WTC11 (cell line): ENCODE data around the gene MEA1.

Experiments
- AFF4 ChIP-seq: sonication (generic); formaldehyde crosslinking; IDR thresholded peaks from 2 replicates; pipeline ENCODE4 v1.8.1; 2023; ENCODE audit warnings: mild to moderate bottlenecking, missing genetic modification reagents, borderline replicate concordance
- CDX4 ChIP-seq: fragments of 250-450 bp; sonication (Bioruptor Pico); IDR thresholded peaks from 2 replicates; pipeline ENCODE4 v1.9.0; 2021; ENCODE audit warnings: moderate library complexity, mild to moderate bottlenecking, inconsistent platforms, borderline replicate concordance
- CREB1 ChIP-seq: sonication (generic); formaldehyde crosslinking; IDR thresholded peaks from 2 replicates; pipeline ENCODE4 v1.8.0; 2023; ENCODE audit warnings: mild to moderate bottlenecking, missing genetic modification reagents
- CTCF ChIP-seq: fragments of 200-600 bp; IDR thresholded peaks from 2 replicates; pipeline ENCODE4 v1.8.0; 2022; ENCODE audit warnings: antibody characterized with exemption
- E2F4 ChIP-seq: sonication (generic); formaldehyde crosslinking; IDR thresholded peaks from 2 replicates; pipeline ENCODE4 v1.8.1; 2022; ENCODE audit warnings: low read depth, mild to moderate bottlenecking, moderate library complexity, missing genetic modification reagents, borderline replicate concordance
- HMGXB4 ChIP-seq: sonication (generic); formaldehyde crosslinking; IDR thresholded peaks from 2 replicates; pipeline ENCODE4 v1.8.1; 2023; ENCODE audit warnings: mild to moderate bottlenecking, moderate library complexity, missing genetic modification reagents
- JUN ChIP-seq: sonication (generic); formaldehyde crosslinking; IDR thresholded peaks from 2 replicates; pipeline ENCODE4 v1.8.0; 2023; ENCODE audit warnings: mild to moderate bottlenecking, missing genetic modification reagents
- NFE2L1 ChIP-seq: sonication (generic); formaldehyde crosslinking; IDR thresholded peaks from 2 replicates; pipeline ENCODE4 v1.8.1; 2023; ENCODE audit warnings: missing genetic modification reagents
- NR1H2 ChIP-seq: sonication (generic); formaldehyde crosslinking; IDR thresholded peaks from 2 replicates; pipeline ENCODE4 v1.9.0; 2021; ENCODE audit warnings: mild to moderate bottlenecking, moderate library complexity, missing genetic modification reagents
- PREB ChIP-seq: sonication (generic); formaldehyde crosslinking; IDR thresholded peaks from 2 replicates; pipeline ENCODE4 v1.8.1; 2022; ENCODE audit warnings: mild to moderate bottlenecking, missing genetic modification reagents, moderate library complexity, borderline replicate concordance
- TEAD4 ChIP-seq: sonication (generic); formaldehyde crosslinking; IDR thresholded peaks from 2 replicates; pipeline ENCODE4 v1.8.0; 2022; ENCODE audit warnings: mild to moderate bottlenecking, missing genetic modification reagents
- USF2 ChIP-seq: sonication (generic); formaldehyde crosslinking; IDR thresholded peaks from 2 replicates; pipeline ENCODE4 v1.8.1; 2023; ENCODE audit warnings: mild to moderate bottlenecking, missing genetic modification reagents, moderate library complexity
- ZNF425 ChIP-seq: fragments of 250-450 bp; sonication (Bioruptor Pico); conservative IDR thresholded peaks from 2 replicates; pipeline ENCODE4 v1.9.0; 2021; ENCODE audit warnings: mild to moderate bottlenecking
- ZNF512 ChIP-seq: sonication (generic); formaldehyde crosslinking; IDR thresholded peaks from 2 replicates; pipeline ENCODE4 v1.8.1; 2022; ENCODE audit warnings: missing genetic modification reagents, borderline replicate concordance

- TF ChIP-seq CTCF, result no peak
- no peak for TF ChIP-seq ZNF512 (CRISPR knock-in tag)
- no peak for TF ChIP-seq ZNF425
- TF ChIP-seq TEAD4 (CRISPR knock-in tag), result no peak
- no peak for TF ChIP-seq JUN (CRISPR knock-in tag)
- TF ChIP-seq NFE2L1 (CRISPR knock-in tag), result no peak
- TF ChIP-seq CDX4, result no peak
- no peak for TF ChIP-seq E2F4
- TF ChIP-seq NR1H2, result no peak
- no peak for TF ChIP-seq CREB1 (CRISPR knock-in tag)
- no peak for TF ChIP-seq AFF4 (CRISPR knock-in tag)
- TF ChIP-seq HMGXB4, result no peak
- no peak for TF ChIP-seq USF2 (CRISPR knock-in tag)
- TF ChIP-seq PREB, result no peak
Observed at GRCh38 chr6:42984924-42985475, 28.7 kb downstream of the MEA1 start.
